Type B pancreatic cell (in vitro differentiated cells): Measurements from ENCODE around the gene CCL16. TPM values are rescaled to one million over a fixed set of nuclear protein-coding genes. Genes with fewer than 3 reads are reported as not detected.
A peak's percentile ranks its signal among the peaks of the same experiment; 100 is the strongest.

ENCODE experiments used
- DNase-seq: peaks from one replicate; pipeline ENCODE4 v3.0.0; 2021; ENCODE audit warnings: mixed read lengths; ENCODE audit not compliant: unreplicated experiment; ENCODE audit errors: extremely low spot score
- H3K27ac Mint-ChIP-seq: 2 replicates; pipeline ENCODE4 v1.8.0; 2021; ENCODE audit warnings: mild to moderate bottlenecking, mixed read lengths
- H3K27me3 Mint-ChIP-seq: 2 replicates; pipeline ENCODE4 v1.8.0; 2021; ENCODE audit warnings: mixed read lengths
- H3K36me3 Mint-ChIP-seq: 2 replicates; pipeline ENCODE4 v1.8.0; 2021; ENCODE audit warnings: mixed read lengths
- H3K4me1 Mint-ChIP-seq: one replicate; pipeline ENCODE4 v1.8.0; 2021; ENCODE audit warnings: mixed read lengths; ENCODE audit not compliant: unreplicated experiment
- H3K4me3 Mint-ChIP-seq: 2 replicates; pipeline ENCODE4 v1.8.0; 2021; ENCODE audit warnings: mild to moderate bottlenecking, mixed read lengths
- H3K9me3 Mint-ChIP-seq: 2 replicates; pipeline ENCODE4 v1.8.0; 2021; ENCODE audit warnings: mixed read lengths
- total RNA-seq: library from RNA; stranded (reverse); gene quantifications from 2 replicates; pipeline ENCODE4 v1.2.1, GENCODE V29; 2021; ENCODE audit warnings: low replicate concordance
- TF ChIP-seq, protein P1 (sequence below): fragments of 200-600 bp; sonication (generic); conservative IDR thresholded peaks from 2 replicates; pipeline ENCODE4 v1.5.0; 2021; ENCODE audit warnings: antibody characterized with exemption, mild to moderate bottlenecking

CCL16 gene
- total RNA-seq, 1 donor from 2014 or later: not detected

DNA sequence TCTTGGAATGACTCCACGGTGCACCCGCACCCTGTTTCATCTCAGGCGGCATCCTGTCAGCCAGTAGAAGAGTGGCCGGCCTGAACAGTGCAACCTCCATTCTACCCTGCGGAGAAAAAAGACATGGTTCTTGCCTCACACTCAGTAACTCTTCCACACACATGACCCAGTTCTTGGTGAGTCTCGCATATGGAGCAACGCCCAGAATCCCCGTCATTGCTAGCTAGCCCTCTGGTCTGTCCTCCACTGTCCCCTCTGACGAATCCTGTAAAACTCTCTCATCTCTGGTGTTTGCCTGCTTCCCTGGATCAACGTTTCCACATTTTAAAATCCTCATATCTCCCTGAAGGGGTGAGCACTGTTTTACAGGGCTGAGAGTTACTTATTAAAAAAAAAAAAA is 46.5 kb downstream of the CCL16 start:
- Mint-ChIP-seq H3K27ac (no peak overlapping the region), H3K27me3 (no peaks in the 10 kb centered on the region), H3K4me3 (no peak overlapping the region), H3K4me1 (peaks cover 20% of the 10 kb centered on the region), H3K9me3 (no peaks in the 10 kb centered on the region), H3K36me3 (no peaks in the 10 kb centered on the region)
- DNase-seq: no peak
- TF ChIP-seq, protein P1, sequence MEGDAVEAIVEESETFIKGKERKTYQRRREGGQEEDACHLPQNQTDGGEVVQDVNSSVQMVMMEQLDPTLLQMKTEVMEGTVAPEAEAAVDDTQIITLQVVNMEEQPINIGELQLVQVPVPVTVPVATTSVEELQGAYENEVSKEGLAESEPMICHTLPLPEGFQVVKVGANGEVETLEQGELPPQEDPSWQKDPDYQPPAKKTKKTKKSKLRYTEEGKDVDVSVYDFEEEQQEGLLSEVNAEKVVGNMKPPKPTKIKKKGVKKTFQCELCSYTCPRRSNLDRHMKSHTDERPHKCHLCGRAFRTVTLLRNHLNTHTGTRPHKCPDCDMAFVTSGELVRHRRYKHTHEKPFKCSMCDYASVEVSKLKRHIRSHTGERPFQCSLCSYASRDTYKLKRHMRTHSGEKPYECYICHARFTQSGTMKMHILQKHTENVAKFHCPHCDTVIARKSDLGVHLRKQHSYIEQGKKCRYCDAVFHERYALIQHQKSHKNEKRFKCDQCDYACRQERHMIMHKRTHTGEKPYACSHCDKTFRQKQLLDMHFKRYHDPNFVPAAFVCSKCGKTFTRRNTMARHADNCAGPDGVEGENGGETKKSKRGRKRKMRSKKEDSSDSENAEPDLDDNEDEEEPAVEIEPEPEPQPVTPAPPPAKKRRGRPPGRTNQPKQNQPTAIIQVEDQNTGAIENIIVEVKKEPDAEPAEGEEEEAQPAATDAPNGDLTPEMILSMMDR: no peak

DNA sequence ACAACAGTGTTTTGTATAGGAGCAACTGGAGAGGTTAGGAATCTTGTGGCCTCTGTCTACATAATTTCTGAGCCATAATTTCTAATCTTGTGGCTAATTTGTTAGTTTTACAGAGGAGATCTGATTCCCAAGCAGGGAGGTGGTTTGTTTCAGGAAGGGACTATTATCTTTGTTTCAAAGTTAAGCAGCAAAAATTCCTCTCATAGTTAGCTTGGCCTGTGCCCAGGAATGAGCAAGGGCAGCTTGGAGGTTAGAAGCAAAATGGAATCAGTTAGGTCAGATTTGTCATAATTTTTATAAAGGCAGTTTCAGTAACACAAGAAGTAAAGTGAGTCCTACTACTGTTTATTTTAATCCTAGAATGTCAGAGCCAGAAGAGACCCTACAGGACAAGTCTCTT is 48.7 kb downstream of the CCL16 start:
- Mint-ChIP-seq H3K27me3 (no peaks in the 10 kb centered on the region), H3K4me1 (peaks cover 23% of the 10 kb centered on the region), H3K36me3 (no peaks in the 10 kb centered on the region), H3K27ac (no peak overlapping the region), H3K9me3 (no peaks in the 10 kb centered on the region), H3K4me3 (no peak overlapping the region)
- TF ChIP-seq, protein P1: no peak
- DNase-seq: no peak

DNA sequence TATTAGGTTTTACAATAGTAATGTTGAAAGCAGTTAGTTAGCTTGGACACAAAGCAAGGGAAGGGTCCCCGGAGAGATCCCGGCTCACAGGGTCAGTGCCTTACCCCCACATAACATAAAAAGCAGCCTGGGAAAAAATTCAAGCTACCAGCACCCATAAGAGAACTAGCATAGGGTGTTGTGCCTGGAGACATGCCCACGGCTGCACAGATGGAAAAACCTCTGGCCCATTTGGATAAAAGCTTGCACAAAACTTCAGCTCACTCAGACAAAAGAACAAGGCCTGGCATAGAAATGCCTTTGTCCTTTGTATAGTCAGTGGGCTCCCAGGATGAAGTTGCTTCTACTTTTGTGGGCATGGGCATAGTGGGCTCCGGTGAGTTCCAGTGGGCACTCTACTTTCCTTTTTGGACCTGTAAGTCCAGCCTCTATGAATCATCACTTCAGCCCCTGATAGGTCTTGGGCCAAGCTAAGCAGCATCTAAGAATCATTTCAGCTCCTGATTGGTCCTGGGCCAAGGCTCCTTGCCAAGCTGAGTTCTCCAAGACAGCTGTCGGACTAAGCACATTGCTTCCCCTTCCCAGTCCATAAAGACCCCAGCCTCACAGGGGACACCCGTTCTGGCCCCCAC is 49.4 kb downstream of the CCL16 start:
- TF ChIP-seq, protein P1: no peak
- H3K36me3 Mint-ChIP-seq: no peaks in the 10 kb centered on the region
- H3K4me3 Mint-ChIP-seq: no peak overlapping the region
- H3K9me3 Mint-ChIP-seq: no peaks in the 10 kb centered on the region
- H3K27ac Mint-ChIP-seq: no peak overlapping the region
- no peaks in the 10 kb centered on the region for H3K27me3 Mint-ChIP-seq
- no peak for DNase-seq
- peaks cover 23% of the 10 kb centered on the region for H3K4me1 Mint-ChIP-seq

DNA sequence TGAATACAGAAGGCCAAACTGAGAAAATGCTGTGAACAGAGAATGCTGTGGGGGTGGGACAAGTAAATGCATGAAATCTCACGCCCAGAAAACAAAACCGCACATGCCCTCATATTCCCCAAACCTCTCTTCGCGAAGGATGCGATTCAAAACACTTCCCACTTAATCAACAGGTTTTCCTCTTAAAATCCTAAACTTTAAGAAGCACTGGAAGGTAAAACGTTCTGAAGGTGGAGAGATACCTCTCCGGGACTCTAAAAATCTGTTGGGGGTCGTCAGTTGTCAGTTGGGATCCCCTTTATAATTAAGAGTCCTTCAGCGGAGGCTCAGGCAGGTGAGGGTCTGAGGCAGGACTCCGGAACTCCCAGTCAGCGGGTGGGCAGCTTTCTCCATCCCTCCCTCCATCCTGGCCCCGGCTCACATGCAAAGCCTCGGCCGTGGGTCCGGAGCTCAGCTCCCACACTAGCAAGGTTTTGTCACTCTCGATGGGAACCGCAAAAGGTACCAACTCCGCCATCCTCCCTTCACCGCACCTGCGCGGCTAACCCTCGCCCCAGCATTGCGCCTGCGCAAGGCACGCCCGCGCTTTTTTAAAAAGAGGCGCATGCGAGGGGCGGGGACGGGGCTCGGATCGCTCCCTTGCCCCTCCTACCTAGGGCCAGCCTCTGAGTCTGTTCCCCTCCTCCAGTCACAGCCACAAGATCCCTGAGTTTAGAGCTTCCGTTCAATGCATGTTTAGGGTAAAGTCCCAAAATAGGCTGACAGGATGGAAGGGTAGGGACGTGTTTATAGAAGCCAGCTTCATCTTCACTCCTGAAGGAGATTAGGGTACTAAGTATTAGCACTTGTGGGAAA is 50.9 kb downstream of the CCL16 start, which contains the start of gene RDM1:
Gene RDM1, minus strand, starts transcription at position 563 of the 855 bp plus-strand sequence. Its CDS starts 46 bp downstream, at position 517.
- Mint-ChIP-seq H3K9me3 (no peaks in the 10 kb centered on the region), H3K4me3 (peak within 1 kb of the TSS; percentile 92), H3K27ac (peak within 1 kb of the TSS; percentile 39), H3K27me3 (no peaks in the 10 kb centered on the region), H3K4me1 (peaks cover 23% of the 10 kb centered on the region), H3K36me3 (no peaks in the 10 kb centered on the region)
- TF ChIP-seq, protein P1: no peak
- peak; percentile 89 for DNase-seq

DNA sequence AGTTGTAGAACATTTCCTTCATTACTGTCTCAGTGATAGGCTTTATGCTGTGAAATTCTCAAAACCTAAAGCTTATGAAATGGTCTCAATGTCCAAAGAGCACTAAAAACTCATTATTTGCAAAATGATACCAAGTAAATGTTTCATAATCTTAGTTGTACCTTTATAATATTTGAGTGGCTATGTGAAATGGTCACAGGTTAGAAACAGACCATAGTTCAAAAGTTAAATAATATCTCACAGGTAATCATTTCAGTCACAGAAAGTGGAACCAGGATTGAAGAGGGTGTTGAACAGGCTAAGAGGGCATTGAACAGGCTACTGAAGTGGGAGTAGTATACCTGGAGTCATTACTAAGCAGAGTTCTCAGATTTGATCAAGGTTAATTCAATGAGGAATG is 53.6 kb downstream of the CCL16 start:
- Mint-ChIP-seq H3K4me3 (peak overlapping the region; percentile 23), H3K4me1 (peaks cover 22% of the 10 kb centered on the region), H3K27ac (no peak overlapping the region), H3K36me3 (no peaks in the 10 kb centered on the region), H3K27me3 (no peaks in the 10 kb centered on the region), H3K9me3 (no peaks in the 10 kb centered on the region)
- TF ChIP-seq, protein P1: no peak
- DNase-seq: no peak

Other genes starting within 250 kb of the CCL16 start
- 6.4 and 29.4 TPM in 2 replicates for gene RASL10B, start 249.9 kb downstream of the CCL16 start, total RNA-seq
- 0.22 TPM in 1 of 2 replicates, not detected in the other for gene GAS2L2, start 228.3 kb downstream of the CCL16 start, total RNA-seq
- gene C17orf50, start 220.6 kb downstream of the CCL16 start, total RNA-seq: not detected in 2 replicates
- 0.97 and 1.8 TPM in 2 replicates for gene MMP28, start 185.9 kb downstream of the CCL16 start, total RNA-seq
- 173 and 223 TPM in 2 replicates for gene TAF15, start 172.0 kb downstream of the CCL16 start, total RNA-seq
- gene HEATR9, start 112.6 kb downstream of the CCL16 start, total RNA-seq: not detected in 2 replicates
- gene CCL5, start 101.1 kb downstream of the CCL16 start, total RNA-seq: 1.1 TPM in 1 of 2 replicates, not detected in the other
- 3.9 and 4.4 TPM in 2 replicates for gene RDM1, start 50.7 kb downstream of the CCL16 start, total RNA-seq
- gene LYZL6, start 37.8 kb downstream of the CCL16 start, total RNA-seq: not detected in 2 replicates
- not detected in 2 replicates for gene CCL14, start 5.2 kb upstream of the CCL16 start, total RNA-seq
- 2.0 and 5.0 TPM in 2 replicates for gene CCL15, start 20.1 kb upstream of the CCL16 start, total RNA-seq
- gene CCL23, start 36.5 kb upstream of the CCL16 start, total RNA-seq: not detected in 2 replicates
- 0.60 TPM in 1 of 2 replicates, not detected in the other for gene CCL18, start 82.8 kb upstream of the CCL16 start, total RNA-seq
- not detected in 2 replicates for gene CCL3, start 108.6 kb upstream of the CCL16 start, total RNA-seq
- gene CCL4, start 122.3 kb upstream of the CCL16 start, total RNA-seq: 0.57 TPM in 1 of 2 replicates, not detected in the other
- gene TBC1D3B, start 195.1 kb upstream of the CCL16 start, total RNA-seq: 14.5 and 18.0 TPM in 2 replicates
- gene CCL3L1, start 215.3 kb upstream of the CCL16 start, total RNA-seq: 0.41 TPM in 1 of 2 replicates, not detected in the other
- 0.45 TPM in 1 of 2 replicates, not detected in the other for gene CCL4L2, start 229.6 kb upstream of the CCL16 start, total RNA-seq